H1 (cell line): ENCODE results near the gene RPRD2. TPM values are rescaled to one million over a fixed set of nuclear protein-coding genes. Genes with fewer than 3 reads are reported as not detected.

ENCODE experiments used
- CTCF ChIA-PET: fragments of 300-600 bp; sonication (Branson Sonifier 250); formaldehyde crosslinking; loops from one replicate; lab custom pipeline; 2021; ENCODE audit not compliant: partially characterized antibody; lab: Charles Lee
- POLR2A ChIA-PET: fragments of 300-600 bp; sonication (Branson Sonifier 250); formaldehyde crosslinking; loops from one replicate; lab custom pipeline; 2021; ENCODE audit warnings: inconsistent platforms; ENCODE audit not compliant: partially characterized antibody; lab: Charles Lee
- DNase-seq, 2 experiments: peaks; one replicate each; pipeline versions ENCODE4 v3.0.0 to v3.0.0-alpha.2; 2010 to 2022; ENCODE audit warnings: low spot score in 2 of 2, low read depth in 1 of 2, mixed read lengths in 1 of 2
- FAIRE-seq: peaks from 2 replicates; lab custom pipeline; 2011; peaks lifted over from hg19 to GRCh38; lab: Jason Lieb, UNC
- H2AFZ ChIP-seq: 2 replicates; pipeline ENCODE4 v1.8.1; 2012; ENCODE audit warnings: low read length, inconsistent platforms
- H2AK5ac ChIP-seq: 2 replicates; pipeline ENCODE4 v1.6.1; 2013; ENCODE audit warnings: low read depth, low read length
- H2BK120ac ChIP-seq: replicated peaks from 2 replicates; pipeline ENCODE3; 2013; ENCODE audit warnings: low read depth, low read length, inconsistent platforms
- H2BK12ac ChIP-seq: 2 replicates; pipeline ENCODE4 v1.6.1; 2013; ENCODE audit warnings: low read depth, low read length
- H2BK15ac ChIP-seq: 2 replicates; pipeline ENCODE4 v1.6.1; 2013; ENCODE audit warnings: low read length
- H2BK20ac ChIP-seq: 2 replicates; pipeline ENCODE4 v1.6.1; 2013; ENCODE audit warnings: low read length
- H2BK5ac ChIP-seq: 2 replicates; pipeline ENCODE4 v1.6.1; 2013; ENCODE audit warnings: low read depth, low read length
- H3K14ac ChIP-seq: 2 replicates; pipeline ENCODE4 v1.6.1; 2013; ENCODE audit warnings: inconsistent platforms; ENCODE audit not compliant: insufficient read length
- H3K18ac ChIP-seq: 2 replicates; pipeline ENCODE4 v1.6.1; 2013; ENCODE audit warnings: low read length; ENCODE audit errors: extremely low read depth
- H3K23ac ChIP-seq: 2 replicates; pipeline ENCODE4 v1.6.1; 2013; ENCODE audit warnings: inconsistent platforms; ENCODE audit not compliant: insufficient read length
- H3K23me2 ChIP-seq: 2 replicates; pipeline ENCODE4 v1.6.1; 2013; ENCODE audit warnings: low read depth, low read length
- H3K27ac ChIP-seq: 2 replicates; pipeline ENCODE4 v1.6.1; 2011; ENCODE audit warnings: low read depth, low read length, inconsistent platforms
- H3K27me3 ChIP-seq, 4 experiments: replicated peaks in 1 of 4; 1 replicate in 1 of 4; 2 replicates in 3 of 4; pipeline versions ENCODE4 v1.6.1 to v1.8.1; 2011 to 2013; ENCODE audit warnings: low read length in 3 of 4, mild to moderate bottlenecking in 3 of 4, inconsistent platforms in 2 of 4, mixed read lengths in 2 of 4, moderate library complexity in 1 of 4; ENCODE audit not compliant: control insufficient read depth in 3 of 4, insufficient read depth in 3 of 4; ENCODE audit errors: extremely low read depth in 1 of 4
- H3K36me3 ChIP-seq, 4 experiments: 2 replicates each; pipeline versions ENCODE4 v1.6.1 to v1.8.1; 2011 to 2013; ENCODE audit warnings: mild to moderate bottlenecking in 4 of 4, low read length in 3 of 4, moderate library complexity in 2 of 4, control low read depth in 1 of 4, inconsistent platforms in 1 of 4; ENCODE audit not compliant: insufficient read depth in 4 of 4, control insufficient read depth in 2 of 4
- H3K4ac ChIP-seq: replicated peaks from 2 replicates; pipeline ENCODE3; 2013; ENCODE audit warnings: low read length, low read depth, mixed read lengths, inconsistent platforms; ENCODE audit not compliant: insufficient read length
- H3K4me1 ChIP-seq, 4 experiments: replicated peaks in 1 of 4; 1 replicate in 1 of 4; 2 replicates in 3 of 4; pipeline versions ENCODE4 v1.6.1 to v1.8.1; 2011 to 2013; ENCODE audit warnings: low read length in 3 of 4, inconsistent platforms in 2 of 4, mixed read lengths in 1 of 4; ENCODE audit not compliant: insufficient read depth in 4 of 4, control insufficient read depth in 3 of 4
- H3K4me2 ChIP-seq, 2 experiments: 2 replicates each; pipeline versions ENCODE4 v1.6.1 to v1.8.1; 2011 to 2013; ENCODE audit warnings: low read depth in 2 of 2, low read length in 2 of 2, control low read depth in 1 of 2, inconsistent platforms in 1 of 2, mild to moderate bottlenecking in 1 of 2; ENCODE audit not compliant: insufficient read depth in 1 of 2
- H3K4me3 ChIP-seq, 4 experiments: fragments of 200-600, 300-600 bp in 1 of 4; sonication (generic), shearing (Covaris generic), sonication (Bioruptor Twin) in 1 of 4; 2 replicates each; pipeline versions ENCODE4 v1.5.1 to v1.8.1; 2011 to 2016; ENCODE audit warnings: low read length in 4 of 4, low read depth in 3 of 4, control low read depth in 2 of 4, inconsistent platforms in 2 of 4, mild to moderate bottlenecking in 2 of 4, mixed read lengths in 1 of 4, moderate library complexity in 1 of 4; ENCODE audit not compliant: insufficient read depth in 2 of 4; ENCODE audit errors: extremely low read depth in 1 of 4
- H3K56ac ChIP-seq: replicated peaks from 2 replicates; pipeline ENCODE3; 2013; ENCODE audit warnings: low read depth, mild to moderate bottlenecking, mixed read lengths, low read length, inconsistent platforms; ENCODE audit not compliant: insufficient read length
- H3K79me1 ChIP-seq: 2 replicates; pipeline ENCODE4 v1.6.1; 2013; ENCODE audit warnings: low read depth, low read length, control low read depth
- H3K79me2 ChIP-seq, 2 experiments: 2 replicates each; pipeline versions ENCODE4 v1.6.1 to v1.8.1; 2012 to 2013; ENCODE audit warnings: low read length in 2 of 2, mild to moderate bottlenecking in 2 of 2, inconsistent platforms in 1 of 2; ENCODE audit not compliant: insufficient read depth in 2 of 2, control insufficient read depth in 1 of 2
- H3K9ac ChIP-seq, 4 experiments: replicated peaks in 1 of 4; 1 replicate in 1 of 4; 2 replicates in 3 of 4; pipeline versions ENCODE4 v1.6.1 to v1.8.1; 2011 to 2013; ENCODE audit warnings: low read depth in 3 of 4, low read length in 3 of 4, control low read depth in 2 of 4, mild to moderate bottlenecking in 2 of 4, moderate library complexity in 2 of 4, inconsistent platforms in 1 of 4; ENCODE audit errors: extremely low read depth in 1 of 4
- H3K9me3 ChIP-seq, 2 experiments: 2 replicates each; pipeline versions ENCODE4 v1.6.1 to v1.8.1; 2012 to 2013; ENCODE audit warnings: mild to moderate bottlenecking in 2 of 2, moderate library complexity in 2 of 2, control low read depth in 1 of 2, inconsistent platforms in 1 of 2, low read depth in 1 of 2, low read length in 1 of 2, mixed read lengths in 1 of 2; ENCODE audit not compliant: insufficient read depth in 2 of 2
- H4K20me1 ChIP-seq, 2 experiments: replicated peaks in 1 of 2; 2 replicates each; pipeline versions ENCODE3 to v1.8.1; 2011 to 2013; ENCODE audit warnings: inconsistent platforms in 2 of 2, low read length in 2 of 2, mild to moderate bottlenecking in 1 of 2; ENCODE audit not compliant: insufficient read depth in 2 of 2, control insufficient read depth in 1 of 2
- H4K5ac ChIP-seq: 2 replicates; pipeline ENCODE4 v1.6.1; 2013; ENCODE audit warnings: low read length, low read depth, mixed read lengths, inconsistent platforms; ENCODE audit not compliant: insufficient read length
- H4K8ac ChIP-seq: 2 replicates; pipeline ENCODE4 v1.8.0; 2013; ENCODE audit warnings: mild to moderate bottlenecking, moderate library complexity, low read length, inconsistent platforms; ENCODE audit not compliant: insufficient read depth; ENCODE audit errors: extremely low read depth
- H4K91ac ChIP-seq: replicated peaks from 2 replicates; pipeline ENCODE3; 2013; ENCODE audit warnings: low read length, mixed read lengths, inconsistent platforms; ENCODE audit not compliant: insufficient read length
- ASH2L ChIP-seq: fragments of 200-600, 300-600 bp; sonication (generic); IDR thresholded peaks from one replicate; pipeline ENCODE4 v1.7.1; 2017; ENCODE audit warnings: low read length
- CREB1 ChIP-seq: IDR thresholded peaks from 2 replicates; pipeline ENCODE4 v1.6.1; 2012; ENCODE audit warnings: inconsistent platforms
- MAX ChIP-seq: IDR thresholded peaks from 2 replicates; pipeline ENCODE4 v1.6.1; 2012; ENCODE audit warnings: inconsistent platforms
- USF2 ChIP-seq: IDR thresholded peaks from 2 replicates; pipeline ENCODE4 v1.6.1; 2011; ENCODE audit warnings: low read length, improper control_type of control experiment
- WGBS, 2 experiments: shearing (Covaris generic) in 1 of 2; methylation state at CpG; one replicate each; pipeline versions ENCODE4 v1.1.6 to v1.1.7; 2013 to 2015; ENCODE audit warnings: low lambda C conversion rate in 2 of 2, mixed read lengths in 2 of 2, inconsistent platforms in 1 of 2, low coverage in 1 of 2, missing lambda C conversion rate in 1 of 2; ENCODE audit not compliant: insufficient replicate concordance in 2 of 2, insufficient coverage in 1 of 2, insufficient read length in 1 of 2; ENCODE audit errors: extremely low coverage in 1 of 2, missing lambda C conversion rate in 1 of 2; 5-methylcytosine and 5-hydroxymethylcytosine counted together
- polyA plus RNA-seq, 7 experiments: library from polyadenylated mRNA; depleted of rRNA in 3 of 7; stranded (reverse) in 5 of 7; unstranded in 2 of 7; fragments of >200 nt in 5 of 7; fragments of 200-250 nt in 2 of 7; gene quantifications; 1 replicate in 5 of 7; 2 replicates in 1 of 7; 4 replicates in 1 of 7; pipeline versions ENCODE4 v1.2.1 to v1.2.3, GENCODE V29; 2011 to 2013; ENCODE audit warnings: missing spikeins in 2 of 7, mixed read lengths in 2 of 7
- total RNA-seq: library from RNA; stranded (reverse); fragmentation: NEBNext Ultra II Directional; extraction: Animal tissue kit (Norgen Biotek cat#: 25700); gene quantifications from 2 replicates; pipeline ENCODE4 v1.2.1, GENCODE V29; 2021

The RPRD2 gene
- total and polyA plus RNA-seq, 2 of the 8 experiments (the other 6 are each of a cell fraction or from before 2014, with no cell fraction given) = 14.4 to 32.4 TPM

- H3K23me2 ChIP-seq = peaks cover 6% of the 10 kb centered on the region; the same call in 1 of the 2 replicates
- peak overlapping the region; percentile 74 to 91 (median 80) for H3K4me3 ChIP-seq
- no peak overlapping the region for H3K23ac ChIP-seq
- no peak overlapping the region for H2AK5ac ChIP-seq
- no peak overlapping the region for H4K91ac ChIP-seq
- H2BK15ac ChIP-seq = peak overlapping the region; percentile 46; the same call in 1 of the 2 replicates
- no peaks in the 10 kb centered on the region for H3K9me3 ChIP-seq
- no peak for FAIRE-seq
- H3K4me1 ChIP-seq = peaks cover 0 to 4% (median 1%) of the 10 kb centered on the region in 4 experiments; a peak in 5 of 7 replicates
- H3K9ac ChIP-seq = peak overlapping the region; percentile 52 to 93 (median 84)
- WGBS, 2 experiments = 22% methylated on average over 7 of the region's 7 CpGs; no CpG with 5 or more reads in 1 of the 2 experiments
- peaks cover 0 to 10% of the 10 kb centered on the region in 2 experiments; a peak in 2 of 4 replicates for H3K79me2 ChIP-seq
- H2AFZ ChIP-seq = peak overlapping the region; percentile 47; the same call in 1 of the 2 replicates
- H3K18ac ChIP-seq = no peak overlapping the region
- no peak overlapping the region for H2BK120ac ChIP-seq
- no peaks in the 10 kb centered on the region for H3K79me1 ChIP-seq
- peak overlapping the region; percentile 3 for H3K4ac ChIP-seq
- 0 out of 2 replicates have a peak overlapping the region, but pooled peaks have one; percentile 43 for H3K27ac ChIP-seq
- no peak overlapping the region for H3K14ac ChIP-seq
- no peak overlapping the region; the same call in 1 of the 2 replicates for H2BK12ac ChIP-seq
- H4K20me1 ChIP-seq = no peaks in the 10 kb centered on the region
- H3K4me2 ChIP-seq = peak overlapping the region; percentile 77 to 92
- no peak for DNase-seq
- H4K8ac ChIP-seq = peak overlapping the region; percentile 96; the same call in 1 of the 2 replicates
- H3K36me3 ChIP-seq = peaks cover 10 to 31% (median 18%) of the 10 kb centered on the region in 4 experiments; a peak in 7 of 8 replicates
- ChIA-PET POLR2A (interaction anchor here (1.1 to 2.4 kb wide), 8 partner anchors 9 to 91 kb away, joined by 3 to 10 read pairs (median 6); partner anchors contain the start of genes ECM1 and MCL1), CTCF (interaction anchor here (2.0 kb wide), 1 partner anchor 46 kb away, joined by 7 read pairs; no protein-coding TSS in a partner anchor)
- no peak overlapping the region for H2BK5ac ChIP-seq
- H3K27me3 ChIP-seq = no peaks in the 10 kb centered on the region
- TF ChIP-seq CREB1 (no peak), ASH2L (no peak), USF2 (no peak), MAX (no peak)
- TF ChIP-seq, all 59 proteins: peak for 0
- no peak overlapping the region for H3K56ac ChIP-seq
- H4K5ac ChIP-seq = no peak overlapping the region
- no peak overlapping the region for H2BK20ac ChIP-seq
These were observed 123.8 kb downstream of the RPRD2 start for GRCh38 chr1:150487763-150488115.
